ENCODE results near the gene SLBP. TPM values are rescaled to one million over a fixed set of nuclear protein-coding genes. Genes with fewer than 3 reads are reported as not detected.

SLBP gene
- total RNA-seq, 1 experiment from 2014 or later = 61.7 TPM

DNA sequence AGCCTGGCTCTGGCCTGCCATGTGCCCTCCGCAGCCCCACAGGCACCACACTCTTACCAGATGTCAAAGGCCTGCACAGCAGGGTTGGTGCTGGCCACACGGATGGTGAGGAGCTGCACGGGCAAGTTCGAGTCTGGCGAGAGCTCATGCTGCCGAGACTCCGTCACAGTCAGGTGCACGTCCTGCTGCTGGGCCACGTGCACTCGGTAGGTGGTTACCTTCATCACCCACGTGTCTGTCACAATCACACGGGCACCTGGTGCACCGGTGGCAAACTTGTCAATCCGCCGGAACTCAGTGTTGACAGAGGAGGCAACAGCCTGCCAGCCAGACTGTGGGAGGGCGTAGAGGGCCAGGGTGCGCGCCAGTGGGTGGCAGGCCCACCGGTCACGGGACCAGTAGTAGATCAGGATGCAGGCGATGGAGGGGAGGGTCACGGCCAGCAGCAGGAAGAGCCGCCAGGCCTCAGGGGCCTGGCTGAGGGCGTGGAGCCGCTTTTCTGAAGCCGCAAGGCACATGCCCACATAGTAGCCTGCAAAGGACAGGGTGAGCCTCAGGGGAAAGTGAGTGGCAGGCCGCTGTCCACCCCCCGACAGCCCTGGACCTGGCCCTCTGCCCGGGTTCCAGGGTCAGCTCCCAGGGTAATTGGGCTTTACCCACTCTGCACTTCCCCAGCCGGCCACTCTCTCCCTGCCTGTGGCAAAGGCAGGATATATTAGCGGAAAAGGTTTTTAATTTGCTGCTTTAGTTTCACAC lies 6.2 kb upstream of the SLBP start:
- no peak for TF ChIP-seq EZH2 (IDR thresholded peaks at IDR 0.05; ENCODE audit: low read depth)
- DNase-seq = no peak
- Histone ChIP-seq H3K9me2 (ENCODE audit: insufficient read depth) (no peaks in the 10 kb centered on the region), H3K27me3 (ENCODE audit: insufficient read depth, low read depth) (no peaks in the 10 kb centered on the region), H3K36me3 (ENCODE audit: low read depth) (no peaks in the 10 kb centered on the region), H4K20me1 (ENCODE audit: insufficient read depth) (peaks cover 32% of the 10 kb centered on the region; the same call in 1 of the 2 replicates), H3K79me2 (ENCODE audit: low read depth) (peaks cover 86% of the 10 kb centered on the region), H3K27ac (no peak overlapping the region), H3K4me1 (replicated peaks; ENCODE audit: insufficient read depth) (peaks cover 30% of the 10 kb centered on the region), H3F3A (ENCODE audit: insufficient read depth, low read depth) (peaks cover 36% of the 10 kb centered on the region; the same call in 1 of the 2 replicates), H3K9me3 (ENCODE audit: insufficient read depth, low read depth) (no peaks in the 10 kb centered on the region), H3K4me2 (peak overlapping the region; percentile 89; the same call in 1 of the 2 replicates), H3K4me3 (no peak overlapping the region), H2AFZ (no peak overlapping the region)
- intact Hi-C loops (cut with micrococcal nuclease; ENCODE audit: unreplicated experiment) = no loop called here
- CTCF ChIA-PET = no interaction called here
- POLR2A ChIA-PET (ENCODE audit: unreplicated experiment) = no interaction called here
- BruUV-seq (replicated peaks) = no TSS peak

DNA sequence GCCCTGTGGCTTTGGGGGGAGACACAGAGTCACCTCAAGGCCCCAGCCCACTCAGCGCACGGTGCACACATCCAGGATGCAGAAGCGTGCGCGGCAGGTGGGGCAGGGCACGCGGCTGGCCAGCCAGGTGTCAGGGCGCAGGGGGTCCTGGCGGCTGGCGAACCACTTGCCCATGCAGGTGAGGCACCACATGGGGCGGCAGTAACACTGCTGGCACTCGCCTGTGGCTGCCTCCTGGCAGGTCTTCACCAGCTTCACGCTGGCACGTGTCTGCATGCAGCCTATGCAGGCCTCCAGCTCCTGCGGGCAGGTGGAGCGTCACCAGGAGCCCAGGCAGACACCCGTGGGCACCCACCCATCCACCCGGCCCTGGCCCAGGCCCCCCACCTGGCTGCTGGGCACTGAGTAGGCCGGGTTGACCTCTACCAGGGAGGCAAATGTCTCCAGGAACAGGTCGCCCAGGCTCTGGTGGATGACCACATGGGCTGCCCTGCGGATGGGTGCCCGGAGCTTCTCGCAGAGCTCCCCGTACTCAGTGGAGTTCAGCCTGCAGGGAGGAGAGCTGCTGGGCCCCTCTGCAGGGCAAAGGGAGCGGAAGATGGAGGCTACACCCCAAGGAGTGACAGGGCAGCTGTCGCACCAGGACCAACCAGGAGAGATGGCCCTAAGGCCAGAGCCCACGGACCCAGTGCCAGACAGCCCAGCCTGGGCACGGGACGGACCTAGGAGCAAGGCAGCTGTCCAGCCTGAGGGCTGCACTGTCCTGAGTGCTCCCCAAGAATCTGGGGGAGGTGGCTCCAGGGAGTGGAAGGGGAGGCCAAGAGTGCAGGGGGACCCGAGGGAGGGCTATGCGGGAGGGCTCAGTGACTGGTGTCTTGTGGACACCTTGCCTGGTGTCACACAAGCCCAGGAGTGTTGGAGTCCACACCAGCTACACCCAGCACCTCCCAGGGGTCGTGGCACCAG lies 5.3 kb upstream of the SLBP start:
- no peak for DNase-seq
- H3K4me2 ChIP-seq = no peak overlapping the region
- H4K20me1 ChIP-seq (ENCODE audit: insufficient read depth) = peaks cover 32% of the 10 kb centered on the region; the same call in 1 of the 2 replicates
- CTCF ChIA-PET = no interaction called here
- BruUV-seq (replicated peaks) = no TSS peak
- H3K27ac ChIP-seq = no peak overlapping the region
- intact Hi-C loops (cut with micrococcal nuclease; ENCODE audit: unreplicated experiment) = no loop called here
- TF ChIP-seq CTCF (conservative IDR thresholded peaks at IDR 0.05) (no peak), EZH2 (IDR thresholded peaks at IDR 0.05; ENCODE audit: low read depth) (no peak)
- peaks cover 41% of the 10 kb centered on the region; the same call in 1 of the 2 replicates for H3F3A ChIP-seq (ENCODE audit: insufficient read depth, low read depth)
- peaks cover 82% of the 10 kb centered on the region for H3K79me2 ChIP-seq (ENCODE audit: low read depth)
- H3K4me1 ChIP-seq (replicated peaks; ENCODE audit: insufficient read depth) = peaks cover 22% of the 10 kb centered on the region
- H3K9me2 ChIP-seq (ENCODE audit: insufficient read depth) = no peaks in the 10 kb centered on the region
- H2AFZ ChIP-seq = no peak overlapping the region
- no peaks in the 10 kb centered on the region for H3K27me3 ChIP-seq (ENCODE audit: insufficient read depth, low read depth)
- H3K36me3 ChIP-seq (ENCODE audit: low read depth) = no peaks in the 10 kb centered on the region
- no peaks in the 10 kb centered on the region for H3K9me3 ChIP-seq (ENCODE audit: insufficient read depth, low read depth)
- POLR2A ChIA-PET (ENCODE audit: unreplicated experiment) = no interaction called here
- no peak overlapping the region for H3K4me3 ChIP-seq

- Histone ChIP-seq H4K20me1 (ENCODE audit: insufficient read depth) (peaks cover 32% of the 10 kb centered on the region; the same call in 1 of the 2 replicates), H3K36me3 (ENCODE audit: low read depth) (no peaks in the 10 kb centered on the region), H2AFZ (no peak overlapping the region), H3K27ac (no peak overlapping the region), H3K4me2 (no peak overlapping the region), H3K4me1 (replicated peaks; ENCODE audit: insufficient read depth) (peaks cover 20% of the 10 kb centered on the region), H3K9me2 (ENCODE audit: insufficient read depth) (no peaks in the 10 kb centered on the region), H3K4me3 (no peak overlapping the region), H3F3A (ENCODE audit: insufficient read depth, low read depth) (peaks cover 41% of the 10 kb centered on the region; the same call in 1 of the 2 replicates), H3K79me2 (ENCODE audit: low read depth) (peaks cover 78% of the 10 kb centered on the region), H3K27me3 (ENCODE audit: insufficient read depth, low read depth) (no peaks in the 10 kb centered on the region), H3K9me3 (ENCODE audit: insufficient read depth, low read depth) (no peaks in the 10 kb centered on the region)
- no TSS peak for BruUV-seq (replicated peaks)
- ChIA-PET CTCF (no interaction called here), POLR2A (ENCODE audit: unreplicated experiment) (no interaction called here)
- DNase-seq = no peak
- no peak for TF ChIP-seq CTCF (conservative IDR thresholded peaks at IDR 0.05)
- no peak for TF ChIP-seq EZH2 (IDR thresholded peaks at IDR 0.05; ENCODE audit: low read depth)
- intact Hi-C loops (cut with micrococcal nuclease; ENCODE audit: unreplicated experiment) = no loop called here
These were observed 4.2 kb upstream of the SLBP start for GRCh38 chr4:1716065-1716945.

All from PC-9 (cell line).